Measurements from ENCODE around the gene DAAM2. TPM values are rescaled to one million over a fixed set of nuclear protein-coding genes. Genes with fewer than 3 reads are reported as not detected.

Gene DAAM2
- total RNA-seq, 1 experiment from 2014 or later: 0.97 TPM

DNA sequence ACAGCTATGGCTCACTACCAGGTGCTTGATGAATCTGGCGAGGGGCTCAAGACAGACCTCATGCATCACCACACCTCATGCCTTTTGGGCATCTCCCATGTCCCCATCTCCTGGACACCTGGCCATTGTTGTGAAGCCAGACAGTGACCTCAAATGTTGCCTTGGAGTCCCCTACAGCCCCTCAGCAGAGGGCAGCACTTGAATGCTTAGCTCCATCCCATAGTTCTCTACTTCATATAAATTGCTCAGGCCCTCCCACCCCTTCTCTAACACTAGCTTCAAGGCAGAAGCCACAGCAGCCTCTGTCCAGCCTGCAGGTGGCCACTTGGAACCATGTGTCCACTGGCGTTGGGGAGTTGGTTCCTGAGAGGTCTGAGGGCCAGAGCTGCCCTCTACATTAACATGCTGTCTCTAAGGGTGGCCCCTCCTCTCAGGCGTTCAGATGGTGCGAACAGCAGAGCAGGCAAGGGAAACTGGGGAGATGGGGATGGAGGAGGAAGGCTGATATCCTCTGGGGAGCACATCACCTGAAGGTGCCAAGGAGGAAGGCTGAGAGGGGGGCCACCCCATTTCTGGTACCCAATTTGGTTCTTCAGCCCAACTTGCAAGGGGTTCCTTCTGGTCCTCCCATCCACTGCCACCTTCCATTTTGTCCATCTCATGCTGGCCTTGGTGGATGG lies 110.8 kb downstream of the DAAM2 start:
- no peaks in the 10 kb centered on the region; the same call in 1 of the 2 replicates for H3K36me3 ChIP-seq (replicated peaks; ENCODE audit: control insufficient read depth, insufficient read depth, low read length)
- no peak overlapping the region for H3K4me3 ChIP-seq (ENCODE audit: insufficient read depth, low read depth, low read length)
- no peak for DNase-seq
- H3K27me3 ChIP-seq (ENCODE audit: control insufficient read depth, insufficient read depth, low read length): no peaks in the 10 kb centered on the region

DNA sequence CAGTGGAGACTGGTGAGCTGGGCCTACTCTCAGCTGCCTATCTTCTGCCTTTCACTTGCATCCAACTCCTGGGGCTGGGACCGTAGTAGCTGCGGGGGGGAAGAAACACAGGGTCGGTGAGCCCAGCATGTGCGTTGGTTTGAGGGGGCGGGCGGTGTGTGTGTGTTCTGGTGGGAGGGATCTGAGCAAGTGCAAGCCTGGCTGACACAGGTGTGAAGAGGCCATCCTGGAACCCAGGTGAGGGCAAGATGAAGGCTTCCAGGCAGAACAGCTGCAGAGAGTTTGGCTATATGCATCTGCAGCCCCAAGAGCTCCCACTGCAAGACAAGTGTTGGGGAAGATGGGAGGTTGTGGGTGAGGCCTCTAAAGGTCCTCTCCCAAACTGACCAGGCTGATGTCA lies 111.5 kb downstream of the DAAM2 start:
- Histone ChIP-seq H3K4me3 (ENCODE audit: insufficient read depth, low read depth, low read length) (no peak overlapping the region), H3K36me3 (replicated peaks; ENCODE audit: control insufficient read depth, insufficient read depth, low read length) (no peaks in the 10 kb centered on the region; the same call in none of the 2 replicates), H3K27me3 (ENCODE audit: control insufficient read depth, insufficient read depth, low read length) (no peaks in the 10 kb centered on the region)
- DNase-seq: no peak

DNA sequence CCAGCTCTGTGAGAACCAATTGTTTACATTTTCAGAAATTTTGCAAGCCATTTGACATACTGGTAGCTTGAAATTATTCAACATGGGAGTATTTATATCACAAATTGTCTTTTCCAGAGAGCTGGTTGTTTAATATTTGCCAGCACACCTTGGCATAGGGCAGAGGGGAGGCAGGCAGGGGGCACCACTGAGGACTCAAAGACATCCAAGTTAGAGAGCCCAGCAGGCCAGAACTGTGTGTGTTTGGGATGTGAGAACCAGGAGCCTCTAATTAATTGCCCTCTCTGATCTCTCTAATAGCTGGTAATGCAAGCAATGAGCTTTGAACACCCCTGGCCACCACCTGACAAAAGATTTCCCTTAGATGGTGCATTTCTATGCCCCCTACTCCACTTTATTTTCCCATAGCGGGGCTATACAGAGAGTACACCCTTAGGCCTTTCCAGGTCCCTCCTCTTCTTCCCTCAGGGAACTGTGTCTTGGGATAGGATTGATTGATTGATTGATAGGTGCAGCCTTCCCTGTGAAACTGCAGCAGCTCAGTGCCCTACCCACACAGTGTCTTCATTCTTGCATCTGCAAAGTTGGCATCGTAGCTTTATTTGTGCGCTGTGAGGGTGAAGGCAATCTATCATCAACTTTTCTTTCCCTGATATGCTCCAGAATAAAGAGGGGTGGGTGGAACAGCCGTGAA lies 112.9 kb downstream of the DAAM2 start:
- Histone ChIP-seq H3K4me3 (ENCODE audit: insufficient read depth, low read depth, low read length) (no peak overlapping the region), H3K27me3 (ENCODE audit: control insufficient read depth, insufficient read depth, low read length) (no peaks in the 10 kb centered on the region), H3K36me3 (replicated peaks; ENCODE audit: control insufficient read depth, insufficient read depth, low read length) (no peaks in the 10 kb centered on the region; the same call in none of the 2 replicates)
- no peak for DNase-seq

DNA sequence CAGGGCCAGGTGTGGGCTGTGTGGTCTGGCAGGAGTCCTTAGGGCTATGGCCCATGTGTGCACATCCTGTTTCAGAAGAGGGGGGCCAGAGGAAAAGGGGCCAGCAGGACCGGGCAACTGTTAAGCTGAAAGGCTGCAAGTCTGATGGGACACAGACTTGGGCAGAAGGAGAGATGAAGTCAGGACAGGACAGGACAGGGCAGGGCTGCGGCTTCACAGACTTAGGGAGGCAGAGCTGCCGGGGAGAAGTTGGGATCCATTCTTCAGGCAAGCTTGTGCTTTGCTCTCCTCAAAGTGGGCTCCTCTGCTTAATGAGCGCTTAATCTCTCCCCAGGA lies 113.4 kb downstream of the DAAM2 start:
- Histone ChIP-seq H3K4me3 (ENCODE audit: insufficient read depth, low read depth, low read length) (no peak overlapping the region), H3K36me3 (replicated peaks; ENCODE audit: control insufficient read depth, insufficient read depth, low read length) (no peaks in the 10 kb centered on the region; the same call in none of the 2 replicates), H3K27me3 (ENCODE audit: control insufficient read depth, insufficient read depth, low read length) (no peaks in the 10 kb centered on the region)
- DNase-seq: no peak

DNA sequence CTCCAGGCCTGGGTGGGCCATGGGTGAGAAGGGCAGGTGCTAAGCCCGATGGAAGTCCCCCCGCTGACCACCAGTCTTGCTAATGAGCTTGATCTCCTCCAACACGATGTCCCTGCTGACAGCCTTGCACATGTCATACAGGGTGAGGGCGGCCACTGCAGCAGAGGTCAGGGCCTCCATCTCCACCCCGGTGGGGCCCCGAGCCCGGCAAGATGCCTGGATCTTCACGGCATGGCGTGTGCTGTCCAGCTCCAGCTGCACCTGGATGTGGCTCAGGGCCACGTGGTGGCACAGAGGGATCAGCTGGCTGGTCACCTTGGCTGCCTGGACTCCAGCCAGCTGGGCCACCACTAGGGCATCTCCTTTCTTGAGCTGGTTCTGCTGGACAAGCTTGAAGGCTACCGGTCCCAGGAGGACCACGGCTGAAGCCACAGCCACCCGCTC lies 114.2 kb downstream of the DAAM2 start:
- no peak for DNase-seq
- H3K4me3 ChIP-seq (ENCODE audit: insufficient read depth, low read depth, low read length): no peak overlapping the region
- no peaks in the 10 kb centered on the region; the same call in none of the 2 replicates for H3K36me3 ChIP-seq (replicated peaks; ENCODE audit: control insufficient read depth, insufficient read depth, low read length)
- no peaks in the 10 kb centered on the region for H3K27me3 ChIP-seq (ENCODE audit: control insufficient read depth, insufficient read depth, low read length)

DNA sequence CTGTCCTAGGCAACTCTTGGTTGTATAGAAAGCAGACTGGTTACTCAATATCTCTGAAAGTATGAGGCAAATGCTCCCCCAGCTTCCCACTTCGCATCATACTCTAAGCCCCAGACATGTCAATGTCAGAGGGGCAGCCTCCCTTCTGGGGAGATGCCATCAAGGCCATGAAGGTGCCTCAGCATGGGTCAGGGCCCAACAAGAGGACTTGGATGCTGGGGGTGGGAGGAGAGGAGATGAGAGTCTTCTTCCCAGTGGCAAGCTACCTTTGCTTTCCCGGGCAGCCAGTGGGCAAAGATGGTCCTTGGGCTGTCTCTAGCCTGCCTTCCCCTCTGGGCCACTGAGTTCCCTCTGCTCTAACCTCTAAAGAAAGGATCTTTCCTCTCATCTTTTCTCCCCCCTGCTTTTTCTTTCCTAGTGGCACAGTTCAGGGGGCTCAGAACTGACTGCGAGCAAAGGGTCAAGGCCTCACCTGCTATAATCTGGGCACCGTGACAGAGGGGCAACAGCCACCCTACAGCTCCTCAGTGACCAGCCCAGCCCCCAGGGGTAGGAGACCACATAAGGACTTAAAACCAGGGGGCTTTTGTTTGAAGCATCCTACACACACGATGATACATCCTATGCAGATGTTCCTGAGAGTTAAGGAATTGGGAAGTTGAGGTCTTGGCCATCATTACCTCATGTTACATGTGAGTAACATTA lies 115.8 kb downstream of the DAAM2 start:
- no peaks in the 10 kb centered on the region for H3K27me3 ChIP-seq (ENCODE audit: control insufficient read depth, insufficient read depth, low read length)
- no peak overlapping the region for H3K4me3 ChIP-seq (ENCODE audit: insufficient read depth, low read depth, low read length)
- no peak for DNase-seq
- no peaks in the 10 kb centered on the region; the same call in none of the 2 replicates for H3K36me3 ChIP-seq (replicated peaks; ENCODE audit: control insufficient read depth, insufficient read depth, low read length)

DNA sequence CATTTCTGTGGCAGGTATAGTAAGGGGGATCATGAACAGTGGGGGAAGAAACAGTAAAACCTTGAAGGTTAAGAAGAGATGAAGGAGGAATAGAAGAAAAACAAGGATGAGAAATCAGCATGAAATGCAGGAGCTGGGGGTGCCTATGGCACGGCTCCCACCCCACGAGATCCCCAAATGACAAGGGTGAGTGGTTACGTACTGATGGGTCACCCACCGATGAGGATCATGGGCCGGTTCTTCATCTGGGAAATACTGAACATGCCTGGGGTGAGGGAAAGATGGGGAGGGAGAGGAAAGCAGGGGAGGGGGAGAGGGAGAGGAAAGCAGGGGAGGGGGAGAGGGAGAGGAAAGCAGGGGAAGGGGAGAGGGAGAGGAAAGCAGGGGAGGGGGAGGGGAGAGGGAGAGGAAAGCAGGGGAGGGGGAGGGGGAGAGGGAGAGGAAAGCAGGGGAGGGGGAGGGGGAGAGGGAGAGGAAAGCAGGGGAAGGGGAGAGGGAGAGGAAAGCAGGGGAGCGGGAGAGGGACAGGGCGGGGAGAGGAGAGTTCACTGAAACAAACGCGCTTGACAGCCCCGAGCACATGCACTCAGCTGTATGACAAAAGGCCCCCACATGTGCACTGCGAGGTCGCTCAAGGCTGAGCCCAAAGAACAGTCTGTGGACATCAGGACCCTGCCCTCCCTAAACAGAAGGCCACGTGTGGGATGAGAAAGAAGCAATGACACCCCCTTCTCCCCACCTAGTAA lies 116.8 kb downstream of the DAAM2 start:
- Histone ChIP-seq H3K36me3 (replicated peaks; ENCODE audit: control insufficient read depth, insufficient read depth, low read length) (no peaks in the 10 kb centered on the region; the same call in none of the 2 replicates), H3K27me3 (ENCODE audit: control insufficient read depth, insufficient read depth, low read length) (no peaks in the 10 kb centered on the region), H3K4me3 (ENCODE audit: insufficient read depth, low read depth, low read length) (no peak overlapping the region)
- no peak for DNase-seq

DNA sequence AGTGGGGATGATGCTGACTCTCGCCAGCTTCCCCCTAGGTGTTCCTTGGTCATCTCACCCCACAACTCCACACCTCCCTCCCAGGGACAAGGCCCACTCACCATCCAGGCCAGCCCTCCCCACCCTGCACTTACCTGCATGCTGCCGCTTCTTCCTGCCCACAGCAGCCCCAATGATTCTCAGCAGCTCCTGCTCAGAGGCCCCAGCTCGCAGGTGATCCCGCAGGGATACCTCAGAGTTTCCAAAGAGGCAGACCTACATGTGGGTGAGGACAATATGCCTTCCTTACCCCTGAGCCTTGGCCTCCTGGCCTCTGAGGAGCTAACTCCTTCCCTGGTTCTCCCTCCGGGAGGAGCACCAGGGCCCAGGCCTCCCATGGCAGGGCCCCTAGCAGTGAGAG lies 117.5 kb downstream of the DAAM2 start:
- Histone ChIP-seq H3K36me3 (replicated peaks; ENCODE audit: control insufficient read depth, insufficient read depth, low read length) (no peaks in the 10 kb centered on the region; the same call in none of the 2 replicates), H3K27me3 (ENCODE audit: control insufficient read depth, insufficient read depth, low read length) (no peaks in the 10 kb centered on the region), H3K4me3 (ENCODE audit: insufficient read depth, low read depth, low read length) (no peak overlapping the region)
- DNase-seq: no peak

DNA sequence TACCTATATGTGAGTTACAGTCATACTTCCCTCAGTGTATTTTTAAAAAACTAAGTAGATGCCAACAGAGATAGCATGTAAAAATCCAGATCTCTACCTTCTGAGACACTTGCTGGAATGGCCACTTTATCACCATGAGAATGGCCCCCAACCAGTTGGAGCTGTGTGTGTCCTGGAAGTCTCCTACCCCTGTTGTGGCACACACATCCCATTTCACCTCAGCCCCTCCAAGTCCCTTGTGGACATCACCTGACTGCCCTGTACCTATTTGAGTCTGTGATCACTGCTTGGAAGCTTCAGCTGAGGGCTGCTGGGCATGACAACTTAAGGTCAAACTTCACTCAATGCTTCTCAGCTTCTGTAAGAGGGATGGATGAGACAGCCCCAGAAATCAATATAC lies 118.0 kb downstream of the DAAM2 start:
- no peak for DNase-seq
- no peaks in the 10 kb centered on the region; the same call in none of the 2 replicates for H3K36me3 ChIP-seq (replicated peaks; ENCODE audit: control insufficient read depth, insufficient read depth, low read length)
- H3K27me3 ChIP-seq (ENCODE audit: control insufficient read depth, insufficient read depth, low read length): no peaks in the 10 kb centered on the region
- H3K4me3 ChIP-seq (ENCODE audit: insufficient read depth, low read depth, low read length): no peak overlapping the region

DNA sequence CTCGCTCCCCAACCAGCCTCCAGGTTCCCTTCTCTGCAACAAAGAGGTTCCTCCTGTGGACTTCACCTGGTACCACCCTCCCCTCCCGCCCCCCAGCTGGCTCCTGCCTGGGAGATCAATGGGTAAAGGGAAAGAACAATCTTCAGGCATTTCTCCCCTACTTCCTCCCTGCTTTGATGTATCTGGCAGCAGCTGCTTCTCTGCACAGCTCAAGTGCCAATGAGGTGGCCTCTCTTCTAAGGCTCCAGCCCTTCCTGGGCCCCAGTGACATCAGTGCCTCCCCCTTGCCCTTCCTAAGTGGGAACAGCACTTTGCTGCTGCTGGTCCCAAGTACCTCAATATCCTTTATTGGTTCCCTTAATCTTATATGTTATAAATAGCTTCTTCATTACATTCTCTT lies 118.6 kb downstream of the DAAM2 start:
- Histone ChIP-seq H3K27me3 (ENCODE audit: control insufficient read depth, insufficient read depth, low read length) (no peaks in the 10 kb centered on the region), H3K4me3 (ENCODE audit: insufficient read depth, low read depth, low read length) (no peak overlapping the region), H3K36me3 (replicated peaks; ENCODE audit: control insufficient read depth, insufficient read depth, low read length) (no peaks in the 10 kb centered on the region; the same call in none of the 2 replicates)
- DNase-seq: no peak

DNA sequence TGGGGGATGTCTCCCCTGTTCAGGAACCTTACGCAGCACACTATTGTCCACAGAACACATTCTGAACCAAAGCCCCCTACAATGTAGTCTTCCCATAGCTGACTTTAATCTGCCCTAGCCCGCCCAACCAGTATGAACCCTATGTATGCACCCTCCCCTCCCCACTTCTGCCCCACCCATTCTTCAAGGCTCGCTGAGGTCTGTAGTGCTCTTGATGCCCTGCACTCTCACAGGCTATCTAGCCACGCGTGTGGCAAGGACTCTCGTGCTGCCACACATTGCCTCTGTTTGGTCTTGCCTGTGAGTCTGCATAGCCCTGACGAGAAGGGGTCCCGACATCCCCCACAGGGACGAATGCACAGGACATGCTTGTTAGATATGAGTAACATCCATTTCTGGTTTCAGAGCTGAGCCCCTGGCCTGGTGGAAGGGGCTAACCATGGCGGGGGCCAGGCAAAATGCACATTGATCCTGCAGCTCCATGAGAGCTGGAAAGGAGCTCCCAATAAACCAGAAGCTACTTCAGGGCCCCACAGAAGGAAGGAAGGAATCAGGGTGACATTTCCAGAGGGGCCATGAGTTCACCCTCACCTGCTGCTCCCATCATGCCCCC lies 119.4 kb downstream of the DAAM2 start:
- no peak overlapping the region for H3K4me3 ChIP-seq (ENCODE audit: insufficient read depth, low read depth, low read length)
- DNase-seq: no peak

DNA sequence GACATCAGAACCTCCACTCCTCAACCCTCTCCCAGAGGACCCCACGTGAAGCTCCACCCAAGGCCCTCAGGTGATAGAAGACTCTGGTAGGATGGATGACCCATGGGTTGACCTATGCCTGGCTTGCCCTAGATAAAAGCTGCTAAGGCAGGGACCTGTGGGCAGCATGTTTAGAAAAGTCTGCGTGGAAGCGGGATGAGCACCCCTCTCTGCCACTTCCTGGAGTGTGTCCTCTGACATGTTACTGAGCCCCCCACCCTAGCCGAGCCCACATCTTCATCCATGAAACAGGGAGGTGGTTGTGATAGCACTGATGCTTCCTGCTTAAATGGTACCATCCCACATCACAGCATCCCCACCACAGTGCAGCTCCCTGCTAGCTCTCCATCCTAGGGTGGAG lies 120.3 kb downstream of the DAAM2 start:
- Histone ChIP-seq H3K4me3 (ENCODE audit: insufficient read depth, low read depth, low read length) (no peak overlapping the region), H3K27me3 (ENCODE audit: control insufficient read depth, insufficient read depth, low read length) (no peaks in the 10 kb centered on the region)
- no peak for DNase-seq

More for the DNA sequence above, 119.4 kb downstream of the DAAM2 start:
- peaks cover 2% of the 10 kb centered on the region for H3K36me3 ChIP-seq (replicated peaks; ENCODE audit: control insufficient read depth, insufficient read depth, low read length)
- H3K27me3 ChIP-seq (ENCODE audit: control insufficient read depth, insufficient read depth, low read length): no peaks in the 10 kb centered on the region

DNA sequence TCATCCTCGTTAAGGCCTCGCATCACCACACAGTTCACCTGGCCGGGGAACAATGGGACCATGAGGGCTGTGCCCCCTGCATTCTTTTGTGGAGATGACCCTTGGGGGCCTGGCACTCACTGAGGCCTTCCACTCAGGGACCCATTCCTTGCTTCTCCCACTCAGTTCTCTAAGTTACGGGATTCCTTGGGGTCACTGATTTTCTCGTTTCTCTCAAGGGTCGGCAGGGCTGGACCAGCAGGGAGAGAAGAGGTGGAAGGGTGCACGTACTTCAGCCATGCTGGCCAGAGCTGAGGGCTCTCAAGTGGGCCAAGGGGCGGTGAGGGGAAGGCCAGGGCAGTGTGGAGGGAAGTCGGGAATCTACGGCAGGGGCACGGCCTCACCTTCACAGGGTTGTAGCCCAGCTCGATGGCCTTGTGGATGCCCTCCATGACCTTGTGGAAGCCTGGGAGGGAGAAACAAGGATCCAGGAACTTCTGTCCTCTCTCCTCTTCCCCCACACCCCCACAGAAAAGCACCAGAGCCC lies 121.3 kb downstream of the DAAM2 start:
- no peak overlapping the region for H3K4me3 ChIP-seq (ENCODE audit: insufficient read depth, low read depth, low read length)
- peaks cover 2% of the 10 kb centered on the region for H3K36me3 ChIP-seq (replicated peaks; ENCODE audit: control insufficient read depth, insufficient read depth, low read length)
- H3K27me3 ChIP-seq (ENCODE audit: control insufficient read depth, insufficient read depth, low read length): no peaks in the 10 kb centered on the region
- no peak for DNase-seq

More for the DNA sequence above, 120.3 kb downstream of the DAAM2 start:
- peaks cover 2% of the 10 kb centered on the region for H3K36me3 ChIP-seq (replicated peaks; ENCODE audit: control insufficient read depth, insufficient read depth, low read length)

DNA sequence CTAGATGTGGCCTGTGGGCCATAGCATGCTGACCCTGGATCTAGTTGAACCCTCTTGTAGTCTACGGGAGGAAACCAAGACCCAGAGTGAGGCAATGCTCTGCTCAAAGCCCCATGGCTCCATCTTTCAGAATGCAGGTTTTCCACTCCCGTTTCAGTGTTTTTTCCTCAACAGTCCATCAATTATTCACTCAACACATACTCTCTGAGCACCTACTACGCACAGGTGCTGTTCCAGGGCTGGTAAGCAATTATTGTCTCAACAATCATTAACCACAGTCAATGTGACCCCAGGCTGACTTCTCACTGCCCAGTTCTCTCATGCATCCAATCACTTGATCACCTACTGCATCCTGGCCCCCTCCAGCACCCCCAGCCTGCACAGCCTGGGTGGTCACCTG lies 122.1 kb downstream of the DAAM2 start:
- Histone ChIP-seq H3K27me3 (ENCODE audit: control insufficient read depth, insufficient read depth, low read length) (no peaks in the 10 kb centered on the region), H3K36me3 (replicated peaks; ENCODE audit: control insufficient read depth, insufficient read depth, low read length) (peaks cover 2% of the 10 kb centered on the region), H3K4me3 (ENCODE audit: insufficient read depth, low read depth, low read length) (no peak overlapping the region)
- no peak for DNase-seq

Measured in H7 (cell line).